Inflammatory macrophage treated with lipopolysaccharide for 4 hours (primary cell): ENCODE results near the gene SCTR.

Source experiments
- DNase-seq: peaks from one replicate; pipeline ENCODE4 v3.0.0-alpha.2; 2020

SCTR gene

GRCh38 chr2:119486886-119487285, 37.4 kb downstream of the SCTR start:
- DNase-seq = no peak

- no peak for DNase-seq
These were observed 38.0 kb downstream of the SCTR start for GRCh38 chr2:119486196-119486827.

GRCh38 chr2:119485336-119486110, 38.8 kb downstream of the SCTR start:
- no peak for DNase-seq

GRCh38 chr2:119484834-119485233, 39.4 kb downstream of the SCTR start:
- DNase-seq = no peak

- no peak for DNase-seq
These were observed 40.2 kb downstream of the SCTR start for GRCh38 chr2:119483896-119484718.

GRCh38 chr2:119483395-119483753, 40.9 kb downstream of the SCTR start:
- DNase-seq = no peak

- peak; percentile 65 for DNase-seq
These were observed 41.5 kb downstream of the SCTR start for GRCh38 chr2:119482481-119483394.

GRCh38 chr2:119481501-119482455, 42.5 kb downstream of the SCTR start:
- no peak for DNase-seq

GRCh38 chr2:119480718-119481142, 43.6 kb downstream of the SCTR start:
- no peak for DNase-seq

- peak; percentile 2 for DNase-seq
These were observed 44.1 kb downstream of the SCTR start for GRCh38 chr2:119480184-119480583.

GRCh38 chr2:119478978-119479295, 45.3 kb downstream of the SCTR start:
- DNase-seq = no peak

- no peak for DNase-seq
These were observed 45.9 kb downstream of the SCTR start for GRCh38 chr2:119478188-119478977.

GRCh38 chr2:119477113-119477505, 47.2 kb downstream of the SCTR start:
- no peak for DNase-seq

- DNase-seq = peak; percentile 49
These were observed 47.8 kb downstream of the SCTR start for GRCh38 chr2:119476301-119477112.

GRCh38 chr2:119475857-119476244, 48.4 kb downstream of the SCTR start:
- DNase-seq = no peak

GRCh38 chr2:119475225-119475856, 48.9 kb downstream of the SCTR start:
- no peak for DNase-seq

GRCh38 chr2:119474371-119475224, 49.7 kb downstream of the SCTR start:
- no peak for DNase-seq

GRCh38 chr2:119473621-119474370, 50.5 kb downstream of the SCTR start:
- no peak for DNase-seq
